H1 (cell line): ENCODE results near the gene ABCA13. TPM values are rescaled to one million over a fixed set of nuclear protein-coding genes. Genes with fewer than 3 reads are reported as not detected.

ENCODE experiments used
- CTCF ChIA-PET: fragments of 300-600 bp; sonication (Branson Sonifier 250); formaldehyde crosslinking; loops from one replicate; lab custom pipeline; 2021; ENCODE audit not compliant: partially characterized antibody; lab: Charles Lee
- POLR2A ChIA-PET: fragments of 300-600 bp; sonication (Branson Sonifier 250); formaldehyde crosslinking; loops from one replicate; lab custom pipeline; 2021; ENCODE audit warnings: inconsistent platforms; ENCODE audit not compliant: partially characterized antibody; lab: Charles Lee
- DNase-seq, 2 experiments: peaks; one replicate each; pipeline versions ENCODE4 v3.0.0 to v3.0.0-alpha.2; 2010 to 2022; ENCODE audit warnings: low spot score in 2 of 2, low read depth in 1 of 2, mixed read lengths in 1 of 2
- FAIRE-seq: peaks from 2 replicates; lab custom pipeline; 2011; peaks lifted over from hg19 to GRCh38; lab: Jason Lieb, UNC
- H2AFZ ChIP-seq: 2 replicates; pipeline ENCODE4 v1.8.1; 2012; ENCODE audit warnings: low read length, inconsistent platforms
- H2AK5ac ChIP-seq: 2 replicates; pipeline ENCODE4 v1.6.1; 2013; ENCODE audit warnings: low read depth, low read length
- H2BK120ac ChIP-seq: replicated peaks from 2 replicates; pipeline ENCODE3; 2013; ENCODE audit warnings: low read depth, low read length, inconsistent platforms
- H2BK12ac ChIP-seq: 2 replicates; pipeline ENCODE4 v1.6.1; 2013; ENCODE audit warnings: low read depth, low read length
- H2BK15ac ChIP-seq: 2 replicates; pipeline ENCODE4 v1.6.1; 2013; ENCODE audit warnings: low read length
- H2BK20ac ChIP-seq: 2 replicates; pipeline ENCODE4 v1.6.1; 2013; ENCODE audit warnings: low read length
- H2BK5ac ChIP-seq: 2 replicates; pipeline ENCODE4 v1.6.1; 2013; ENCODE audit warnings: low read depth, low read length
- H3K14ac ChIP-seq: 2 replicates; pipeline ENCODE4 v1.6.1; 2013; ENCODE audit warnings: inconsistent platforms; ENCODE audit not compliant: insufficient read length
- H3K18ac ChIP-seq: 2 replicates; pipeline ENCODE4 v1.6.1; 2013; ENCODE audit warnings: low read length; ENCODE audit errors: extremely low read depth
- H3K23ac ChIP-seq: 2 replicates; pipeline ENCODE4 v1.6.1; 2013; ENCODE audit warnings: inconsistent platforms; ENCODE audit not compliant: insufficient read length
- H3K23me2 ChIP-seq: 2 replicates; pipeline ENCODE4 v1.6.1; 2013; ENCODE audit warnings: low read depth, low read length
- H3K27ac ChIP-seq: 2 replicates; pipeline ENCODE4 v1.6.1; 2011; ENCODE audit warnings: low read depth, low read length, inconsistent platforms
- H3K27me3 ChIP-seq, 4 experiments: replicated peaks in 1 of 4; 1 replicate in 1 of 4; 2 replicates in 3 of 4; pipeline versions ENCODE4 v1.6.1 to v1.8.1; 2011 to 2013; ENCODE audit warnings: low read length in 3 of 4, mild to moderate bottlenecking in 3 of 4, inconsistent platforms in 2 of 4, mixed read lengths in 2 of 4, moderate library complexity in 1 of 4; ENCODE audit not compliant: control insufficient read depth in 3 of 4, insufficient read depth in 3 of 4; ENCODE audit errors: extremely low read depth in 1 of 4
- H3K36me3 ChIP-seq, 4 experiments: 2 replicates each; pipeline versions ENCODE4 v1.6.1 to v1.8.1; 2011 to 2013; ENCODE audit warnings: mild to moderate bottlenecking in 4 of 4, low read length in 3 of 4, moderate library complexity in 2 of 4, control low read depth in 1 of 4, inconsistent platforms in 1 of 4; ENCODE audit not compliant: insufficient read depth in 4 of 4, control insufficient read depth in 2 of 4
- H3K4ac ChIP-seq: replicated peaks from 2 replicates; pipeline ENCODE3; 2013; ENCODE audit warnings: low read length, low read depth, mixed read lengths, inconsistent platforms; ENCODE audit not compliant: insufficient read length
- H3K4me1 ChIP-seq, 4 experiments: replicated peaks in 1 of 4; 1 replicate in 1 of 4; 2 replicates in 3 of 4; pipeline versions ENCODE4 v1.6.1 to v1.8.1; 2011 to 2013; ENCODE audit warnings: low read length in 3 of 4, inconsistent platforms in 2 of 4, mixed read lengths in 1 of 4; ENCODE audit not compliant: insufficient read depth in 4 of 4, control insufficient read depth in 3 of 4
- H3K4me2 ChIP-seq, 2 experiments: 2 replicates each; pipeline versions ENCODE4 v1.6.1 to v1.8.1; 2011 to 2013; ENCODE audit warnings: low read depth in 2 of 2, low read length in 2 of 2, control low read depth in 1 of 2, inconsistent platforms in 1 of 2, mild to moderate bottlenecking in 1 of 2; ENCODE audit not compliant: insufficient read depth in 1 of 2
- H3K4me3 ChIP-seq, 4 experiments: fragments of 200-600, 300-600 bp in 1 of 4; sonication (generic), shearing (Covaris generic), sonication (Bioruptor Twin) in 1 of 4; 2 replicates each; pipeline versions ENCODE4 v1.5.1 to v1.8.1; 2011 to 2016; ENCODE audit warnings: low read length in 4 of 4, low read depth in 3 of 4, control low read depth in 2 of 4, inconsistent platforms in 2 of 4, mild to moderate bottlenecking in 2 of 4, mixed read lengths in 1 of 4, moderate library complexity in 1 of 4; ENCODE audit not compliant: insufficient read depth in 2 of 4; ENCODE audit errors: extremely low read depth in 1 of 4
- H3K56ac ChIP-seq: replicated peaks from 2 replicates; pipeline ENCODE3; 2013; ENCODE audit warnings: low read depth, mild to moderate bottlenecking, mixed read lengths, low read length, inconsistent platforms; ENCODE audit not compliant: insufficient read length
- H3K79me1 ChIP-seq: 2 replicates; pipeline ENCODE4 v1.6.1; 2013; ENCODE audit warnings: low read depth, low read length, control low read depth
- H3K79me2 ChIP-seq, 2 experiments: 2 replicates each; pipeline versions ENCODE4 v1.6.1 to v1.8.1; 2012 to 2013; ENCODE audit warnings: low read length in 2 of 2, mild to moderate bottlenecking in 2 of 2, inconsistent platforms in 1 of 2; ENCODE audit not compliant: insufficient read depth in 2 of 2, control insufficient read depth in 1 of 2
- H3K9ac ChIP-seq, 4 experiments: replicated peaks in 1 of 4; 1 replicate in 1 of 4; 2 replicates in 3 of 4; pipeline versions ENCODE4 v1.6.1 to v1.8.1; 2011 to 2013; ENCODE audit warnings: low read depth in 3 of 4, low read length in 3 of 4, control low read depth in 2 of 4, mild to moderate bottlenecking in 2 of 4, moderate library complexity in 2 of 4, inconsistent platforms in 1 of 4; ENCODE audit errors: extremely low read depth in 1 of 4
- H3K9me3 ChIP-seq, 2 experiments: 2 replicates each; pipeline versions ENCODE4 v1.6.1 to v1.8.1; 2012 to 2013; ENCODE audit warnings: mild to moderate bottlenecking in 2 of 2, moderate library complexity in 2 of 2, control low read depth in 1 of 2, inconsistent platforms in 1 of 2, low read depth in 1 of 2, low read length in 1 of 2, mixed read lengths in 1 of 2; ENCODE audit not compliant: insufficient read depth in 2 of 2
- H4K20me1 ChIP-seq, 2 experiments: replicated peaks in 1 of 2; 2 replicates each; pipeline versions ENCODE3 to v1.8.1; 2011 to 2013; ENCODE audit warnings: inconsistent platforms in 2 of 2, low read length in 2 of 2, mild to moderate bottlenecking in 1 of 2; ENCODE audit not compliant: insufficient read depth in 2 of 2, control insufficient read depth in 1 of 2
- H4K5ac ChIP-seq: 2 replicates; pipeline ENCODE4 v1.6.1; 2013; ENCODE audit warnings: low read length, low read depth, mixed read lengths, inconsistent platforms; ENCODE audit not compliant: insufficient read length
- H4K8ac ChIP-seq: 2 replicates; pipeline ENCODE4 v1.8.0; 2013; ENCODE audit warnings: mild to moderate bottlenecking, moderate library complexity, low read length, inconsistent platforms; ENCODE audit not compliant: insufficient read depth; ENCODE audit errors: extremely low read depth
- H4K91ac ChIP-seq: replicated peaks from 2 replicates; pipeline ENCODE3; 2013; ENCODE audit warnings: low read length, mixed read lengths, inconsistent platforms; ENCODE audit not compliant: insufficient read length
- GABPA ChIP-seq: IDR thresholded peaks from 2 replicates; pipeline ENCODE4 v1.6.1; 2011; ENCODE audit warnings: mild to moderate bottlenecking, low read length, moderate library complexity, borderline replicate concordance; ENCODE audit not compliant: insufficient read depth
- GTF2F1 ChIP-seq: IDR thresholded peaks from 2 replicates; pipeline ENCODE4 v1.6.1; 2012; ENCODE audit warnings: low read depth, low read length, improper control_type of control experiment, borderline replicate concordance
- HDAC2 ChIP-seq, 2 experiments: fragments of 300-600 bp in 1 of 2; sonication (generic) in 1 of 2; IDR thresholded peaks; 2 replicates each; pipeline ENCODE4 v1.6.1; 2011 to 2012; ENCODE audit warnings: low read depth in 2 of 2, low read length in 2 of 2, mild to moderate bottlenecking in 2 of 2, moderate library complexity in 2 of 2, borderline replicate concordance in 1 of 2, inconsistent platforms in 1 of 2
- KDM4A ChIP-seq: IDR thresholded peaks from one replicate; pipeline ENCODE4 v1.7.1; 2012; ENCODE audit warnings: low read depth, mild to moderate bottlenecking, moderate library complexity, low read length, inconsistent platforms; ENCODE audit not compliant: severe bottlenecking
- POU5F1 ChIP-seq: IDR thresholded peaks from 2 replicates; pipeline ENCODE4 v1.6.1; 2011; ENCODE audit warnings: low read depth, mild to moderate bottlenecking, low read length, moderate library complexity
- RFX5 ChIP-seq: IDR thresholded peaks from 2 replicates; pipeline ENCODE4 v1.6.1; 2011; ENCODE audit warnings: low read depth, low read length, improper control_type of control experiment, borderline replicate concordance
- RNF2 ChIP-seq: fragments of 200-900, 300-1000 bp; sonication (generic); IDR thresholded peaks from 2 replicates; pipeline ENCODE4 v1.7.1; 2016; ENCODE audit warnings: borderline replicate concordance, low read depth, mild to moderate bottlenecking, antibody characterized with exemption, low read length; ENCODE audit not compliant: poor library complexity, severe bottlenecking; ENCODE audit errors: missing control alignments
- SP4 ChIP-seq: IDR thresholded peaks from 2 replicates; pipeline ENCODE4 v1.6.1; 2012; ENCODE audit warnings: low read length, inconsistent platforms
- SUZ12 ChIP-seq: fragments of 200-600 bp; sonication (generic); IDR thresholded peaks from 2 replicates; pipeline ENCODE4 v1.6.1; 2012; ENCODE audit warnings: mild to moderate bottlenecking, inconsistent platforms, low read length, moderate library complexity, mixed read lengths
- TAF1 ChIP-seq: IDR thresholded peaks from 2 replicates; pipeline ENCODE4 v1.6.1; 2011; ENCODE audit warnings: mild to moderate bottlenecking, low read depth, low read length
- ZNF274 ChIP-seq: IDR thresholded peaks from 2 replicates; pipeline ENCODE4 v1.7.0; 2012; ENCODE audit warnings: low read length, borderline replicate concordance; ENCODE audit errors: extremely low read depth
- WGBS, 2 experiments: shearing (Covaris generic) in 1 of 2; methylation state at CpG; one replicate each; pipeline versions ENCODE4 v1.1.6 to v1.1.7; 2013 to 2015; ENCODE audit warnings: low lambda C conversion rate in 2 of 2, mixed read lengths in 2 of 2, inconsistent platforms in 1 of 2, low coverage in 1 of 2, missing lambda C conversion rate in 1 of 2; ENCODE audit not compliant: insufficient replicate concordance in 2 of 2, insufficient coverage in 1 of 2, insufficient read length in 1 of 2; ENCODE audit errors: extremely low coverage in 1 of 2, missing lambda C conversion rate in 1 of 2; 5-methylcytosine and 5-hydroxymethylcytosine counted together
- polyA plus RNA-seq, 7 experiments: library from polyadenylated mRNA; depleted of rRNA in 3 of 7; stranded (reverse) in 5 of 7; unstranded in 2 of 7; fragments of >200 nt in 5 of 7; fragments of 200-250 nt in 2 of 7; gene quantifications; 1 replicate in 5 of 7; 2 replicates in 1 of 7; 4 replicates in 1 of 7; pipeline versions ENCODE4 v1.2.1 to v1.2.3, GENCODE V29; 2011 to 2013; ENCODE audit warnings: missing spikeins in 2 of 7, mixed read lengths in 2 of 7
- total RNA-seq: library from RNA; stranded (reverse); fragmentation: NEBNext Ultra II Directional; extraction: Animal tissue kit (Norgen Biotek cat#: 25700); gene quantifications from 2 replicates; pipeline ENCODE4 v1.2.1, GENCODE V29; 2021

Gene ABCA13
- total and polyA plus RNA-seq, 2 of the 8 experiments (the other 6 are each of a cell fraction or from before 2014, with no cell fraction given), result 0.07 to 0.09 TPM

DNA sequence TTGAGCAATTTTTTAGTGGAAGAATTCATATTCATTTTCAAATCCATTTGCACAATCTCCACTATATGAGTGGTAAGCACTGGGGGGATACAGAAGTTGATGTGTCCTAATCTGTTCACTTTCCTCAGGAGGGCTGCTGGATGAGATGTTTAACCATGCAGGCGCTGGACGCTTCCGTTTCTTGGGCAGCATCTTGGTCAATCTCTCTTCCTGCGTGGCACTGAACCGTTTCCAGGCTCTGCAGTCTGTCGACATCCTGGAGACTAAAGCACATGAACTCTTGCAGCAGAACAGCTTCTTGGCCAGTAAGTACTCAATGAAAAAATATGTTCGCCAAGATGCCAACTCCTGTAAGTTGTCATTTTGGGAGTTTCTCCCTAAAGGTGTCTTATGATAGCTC lies 179.3 kb downstream of the ABCA13 start:
- H4K5ac ChIP-seq, result no peak overlapping the region
- no peak overlapping the region for H3K14ac ChIP-seq
- no peaks in the 10 kb centered on the region for H3K4me1 ChIP-seq
- FAIRE-seq (no peak), DNase-seq (no peak)
- H3K18ac ChIP-seq, result no peak overlapping the region
- no peaks in the 10 kb centered on the region for H3K9me3 ChIP-seq
- H4K8ac ChIP-seq, result no peak overlapping the region
- H3K27me3 ChIP-seq, result no peaks in the 10 kb centered on the region
- ChIA-PET POLR2A (no interaction called here), CTCF (interaction anchor here (1.5 kb wide), 1 partner anchor 12 kb away, joined by 5 read pairs; no protein-coding TSS in a partner anchor)
- no peaks in the 10 kb centered on the region for H3K23me2 ChIP-seq
- H3K27ac ChIP-seq, result no peak overlapping the region
- no peak overlapping the region for H2AFZ ChIP-seq
- no peak overlapping the region for H3K4me2 ChIP-seq
- H3K79me2 ChIP-seq, result no peaks in the 10 kb centered on the region
- H2BK12ac ChIP-seq, result no peak overlapping the region
- no peak overlapping the region for H2BK20ac ChIP-seq
- H3K23ac ChIP-seq, result no peak overlapping the region
- WGBS, 2 experiments, result 97% methylated on average over 7 of the region's 7 CpGs; no CpG with 5 or more reads in 1 of the 2 experiments
- H3K9ac ChIP-seq, result no peak overlapping the region
- no peaks in the 10 kb centered on the region for H4K20me1 ChIP-seq
- no peak overlapping the region for H3K4me3 ChIP-seq
- no peak overlapping the region for H2AK5ac ChIP-seq
- no peak overlapping the region for H2BK5ac ChIP-seq
- H3K79me1 ChIP-seq, result no peaks in the 10 kb centered on the region
- no peak overlapping the region for H2BK15ac ChIP-seq
- H4K91ac ChIP-seq, result peak overlapping the region; percentile 1
- no peaks in the 10 kb centered on the region for H3K36me3 ChIP-seq
- no peak overlapping the region for H3K4ac ChIP-seq
- H2BK120ac ChIP-seq, result no peak overlapping the region
- H3K56ac ChIP-seq, result no peak overlapping the region
- TF ChIP-seq SP4 (no peak), ZNF274 (no peak), HDAC2 (IDR thresholded peaks at IDR 0.05; ENCODE audit: borderline replicate concordance in 1 of 2, low read depth in 2 of 2, low read length in 2 of 2) (no peak), GTF2F1 (no peak), GABPA (no peak), SUZ12 (no peak), RFX5 (no peak), TAF1 (no peak), POU5F1 (no peak), RNF2 (no peak), KDM4A (no peak)
